ENCODE results near the gene DOK6.

DNA sequence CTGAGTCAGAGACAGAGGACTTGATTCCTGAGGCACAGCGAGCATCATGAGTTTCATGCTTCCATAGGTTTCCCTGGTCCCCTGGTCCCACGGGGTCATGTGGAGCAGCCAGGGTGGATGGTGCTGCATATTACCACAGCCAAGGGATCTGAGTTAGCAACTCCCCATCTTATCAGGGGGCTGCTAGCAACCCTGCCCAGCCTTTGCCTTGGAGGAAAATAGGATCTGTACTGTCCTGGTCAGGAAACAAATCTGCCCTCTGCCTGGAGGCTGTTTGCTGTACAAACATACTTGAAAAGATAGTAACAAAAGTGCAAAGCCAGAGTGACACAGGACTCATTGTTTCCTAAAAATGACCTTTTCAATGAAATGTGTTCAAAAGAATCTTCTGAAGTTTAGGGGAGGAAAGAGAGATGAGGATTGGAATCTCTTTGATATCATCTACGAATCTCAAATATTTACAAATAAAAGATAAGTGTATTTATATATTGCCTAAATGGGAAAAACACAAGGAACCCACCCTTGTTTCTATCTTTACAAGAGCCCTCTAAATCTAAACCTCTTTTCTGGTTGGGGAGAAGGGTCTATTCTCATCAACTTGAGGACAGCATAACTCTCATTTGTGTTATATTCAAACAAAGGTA lies 352.2 kb downstream of the DOK6 start:
- TF ChIP-seq, protein P1, sequence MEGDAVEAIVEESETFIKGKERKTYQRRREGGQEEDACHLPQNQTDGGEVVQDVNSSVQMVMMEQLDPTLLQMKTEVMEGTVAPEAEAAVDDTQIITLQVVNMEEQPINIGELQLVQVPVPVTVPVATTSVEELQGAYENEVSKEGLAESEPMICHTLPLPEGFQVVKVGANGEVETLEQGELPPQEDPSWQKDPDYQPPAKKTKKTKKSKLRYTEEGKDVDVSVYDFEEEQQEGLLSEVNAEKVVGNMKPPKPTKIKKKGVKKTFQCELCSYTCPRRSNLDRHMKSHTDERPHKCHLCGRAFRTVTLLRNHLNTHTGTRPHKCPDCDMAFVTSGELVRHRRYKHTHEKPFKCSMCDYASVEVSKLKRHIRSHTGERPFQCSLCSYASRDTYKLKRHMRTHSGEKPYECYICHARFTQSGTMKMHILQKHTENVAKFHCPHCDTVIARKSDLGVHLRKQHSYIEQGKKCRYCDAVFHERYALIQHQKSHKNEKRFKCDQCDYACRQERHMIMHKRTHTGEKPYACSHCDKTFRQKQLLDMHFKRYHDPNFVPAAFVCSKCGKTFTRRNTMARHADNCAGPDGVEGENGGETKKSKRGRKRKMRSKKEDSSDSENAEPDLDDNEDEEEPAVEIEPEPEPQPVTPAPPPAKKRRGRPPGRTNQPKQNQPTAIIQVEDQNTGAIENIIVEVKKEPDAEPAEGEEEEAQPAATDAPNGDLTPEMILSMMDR (IDR thresholded peaks at IDR 0.05; ENCODE audit: extremely low read depth in 1 of 2, insufficient read depth in 1 of 2, low read depth in 1 of 2, low read length in 2 of 2) = no peak
- no peak for TF ChIP-seq POLR2AphosphoS5 (IDR thresholded peaks at IDR 0.05; ENCODE audit: insufficient read depth, low read depth, low read length)
- TF ChIP-seq POLR2A (IDR thresholded peaks at IDR 0.05; ENCODE audit: low read depth, low read length) = no peak
- no peak for TF ChIP-seq GATA2 (IDR thresholded peaks at IDR 0.05; ENCODE audit: insufficient read depth, insufficient read length, low read depth, low read length)

All from endothelial cell of umbilical vein (primary cell).